K562 (cell line): ENCODE data around the gene UBE2E1. TPM values are rescaled to one million over a fixed set of nuclear protein-coding genes. Genes with fewer than 3 reads are reported as not detected.

Experiments used
- CBFB ChIP-seq: sonication (generic); formaldehyde crosslinking; IDR thresholded peaks from 2 replicates; pipeline ENCODE4 v1.4.0; 2020; ENCODE audit warnings: mild to moderate bottlenecking, missing genetic modification reagents
- ETV6 ChIP-seq, 3 experiments: fragments of 150-350 bp in 1 of 3; sonication (generic) in 1 of 3; formaldehyde crosslinking in 1 of 3; IDR thresholded peaks; 2 replicates each; pipeline versions ENCODE4 v1.6.1 to v1.8.0; 2014 to 2022; ENCODE audit warnings: borderline replicate concordance in 2 of 3, low read depth in 2 of 3, antibody characterized with exemption in 1 of 3, low read length in 1 of 3, mild to moderate bottlenecking in 1 of 3, missing genetic modification reagents in 1 of 3
- GTF2E2 ChIP-seq: fragments of 200-800 bp; sonication (Bioruptor generic); IDR thresholded peaks from 2 replicates; pipeline ENCODE4 v1.6.1; 2016; ENCODE audit warnings: missing genetic modification characterization, missing compliant biosample characterization
- LCOR ChIP-seq: sonication (generic); formaldehyde crosslinking; IDR thresholded peaks from 2 replicates; pipeline ENCODE4 v1.8.0; 2022; ENCODE audit warnings: mild to moderate bottlenecking, missing genetic modification reagents
- NFE2 ChIP-seq: IDR thresholded peaks from 2 replicates; pipeline ENCODE4 v1.6.1; 2014; ENCODE audit warnings: antibody characterized with exemption, low read depth
- SIN3A ChIP-seq, 2 experiments: fragments of 150-350 bp in 1 of 2; IDR thresholded peaks; 2 replicates each; pipeline ENCODE4 v1.6.1; 2011 to 2016; ENCODE audit warnings: borderline replicate concordance in 2 of 2, low read depth in 2 of 2, low read length in 2 of 2, mild to moderate bottlenecking in 2 of 2, moderate library complexity in 2 of 2; ENCODE audit not compliant: control insufficient read depth in 1 of 2
- TAF9B ChIP-seq: fragments of 450-650 bp; IDR thresholded peaks from 2 replicates; pipeline ENCODE4 v1.6.1; 2018; ENCODE audit warnings: mild to moderate bottlenecking; ENCODE audit not compliant: partially characterized antibody
- polyA plus RNA-seq, 8 experiments: library from polyadenylated mRNA; depleted of rRNA in 4 of 8; stranded (reverse) in 5 of 8; unstranded in 3 of 8; fragments of >200 nt; fragmentation: Nextera tagmentation in 2 of 8; fragmentation: Illumina TruSeq in 1 of 8; extraction: Ambion mirVana in 2 of 8; extraction: Trizol in 1 of 8; gene quantifications; 2 replicates each; pipeline versions ENCODE4 v1.2.1 to v1.2.3, GENCODE V29; 2011 to 2014; ENCODE audit warnings: inconsistent platforms in 1 of 8, missing spikeins in 1 of 8
- total RNA-seq, 7 experiments: library from RNA; depleted of rRNA in 6 of 7; stranded (reverse); fragments of >200 nt in 6 of 7; fragmentation: Illumina TruSeq in 2 of 7; extraction: Trizol in 2 of 7; gene quantifications; 2 replicates each; pipeline versions ENCODE4 v1.2.1 to v1.2.3, GENCODE V29; 2011 to 2021; ENCODE audit warnings: low replicate concordance in 1 of 7
- TF ChIP-seq, protein P1 (sequence below): fragments of 250-450 bp; sonication (Bioruptor Pico); IDR thresholded peaks from 2 replicates; pipeline ENCODE4 v1.8.0; 2022; ENCODE audit warnings: inconsistent platforms, mild to moderate bottlenecking, moderate library complexity, borderline replicate concordance
- TF ChIP-seq, protein P2 (sequence below), 2 experiments: fragments of 450-650 bp; IDR thresholded peaks; 2 replicates each; pipeline ENCODE4 v1.6.1; 2016; ENCODE audit warnings: mild to moderate bottlenecking in 2 of 2, borderline replicate concordance in 1 of 2, low read depth in 1 of 2, moderate library complexity in 1 of 2
- TF ChIP-seq, protein P3 (sequence below): fragments of 450-650 bp; conservative IDR thresholded peaks from 2 replicates; pipeline ENCODE4 v1.6.1; 2016; ENCODE audit warnings: missing genetic modification characterization, low read depth, mild to moderate bottlenecking, missing compliant biosample characterization, moderate library complexity
- TF ChIP-seq, protein P4 (sequence below), 2 experiments: fragments of 450-650 bp; IDR thresholded peaks; 2 replicates each; pipeline ENCODE4 v1.6.1; 2016

Gene UBE2E1
- total and polyA plus RNA-seq, 9 of the 15 experiments (the other 6 are each of a cell fraction or from before 2014, with no cell fraction given): 54.4 to 294 (median 165) TPM

DNA sequence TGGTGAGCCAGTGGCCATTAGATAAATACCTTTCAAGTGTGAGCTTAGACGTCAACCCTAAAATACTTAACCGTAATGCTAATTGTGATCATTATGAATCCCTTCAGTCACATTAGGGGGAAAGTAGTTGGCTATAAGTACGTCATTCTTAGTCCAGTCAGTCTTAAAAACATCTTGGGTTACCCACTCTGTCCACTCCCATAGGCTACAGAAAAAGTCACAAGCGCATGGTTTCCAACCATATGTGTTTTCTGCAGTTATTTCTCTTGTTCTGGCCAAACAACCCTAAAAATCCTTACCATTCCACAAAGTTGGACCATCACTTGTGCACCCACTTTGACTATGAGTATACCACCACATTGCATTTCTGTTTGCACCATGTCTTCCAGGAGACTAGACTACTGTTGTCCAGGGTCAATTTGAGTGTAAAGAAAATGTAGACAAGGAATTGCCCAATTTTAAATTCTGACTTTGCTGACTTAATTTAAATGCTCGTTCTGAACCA, 114.4 kb downstream of the UBE2E1 start (continued):
- TF ChIP-seq, protein P1, sequence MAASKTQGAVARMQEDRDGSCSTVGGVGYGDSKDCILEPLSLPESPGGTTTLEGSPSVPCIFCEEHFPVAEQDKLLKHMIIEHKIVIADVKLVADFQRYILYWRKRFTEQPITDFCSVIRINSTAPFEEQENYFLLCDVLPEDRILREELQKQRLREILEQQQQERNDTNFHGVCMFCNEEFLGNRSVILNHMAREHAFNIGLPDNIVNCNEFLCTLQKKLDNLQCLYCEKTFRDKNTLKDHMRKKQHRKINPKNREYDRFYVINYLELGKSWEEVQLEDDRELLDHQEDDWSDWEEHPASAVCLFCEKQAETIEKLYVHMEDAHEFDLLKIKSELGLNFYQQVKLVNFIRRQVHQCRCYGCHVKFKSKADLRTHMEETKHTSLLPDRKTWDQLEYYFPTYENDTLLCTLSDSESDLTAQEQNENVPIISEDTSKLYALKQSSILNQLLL: no peak
- TF ChIP-seq, protein P2, sequence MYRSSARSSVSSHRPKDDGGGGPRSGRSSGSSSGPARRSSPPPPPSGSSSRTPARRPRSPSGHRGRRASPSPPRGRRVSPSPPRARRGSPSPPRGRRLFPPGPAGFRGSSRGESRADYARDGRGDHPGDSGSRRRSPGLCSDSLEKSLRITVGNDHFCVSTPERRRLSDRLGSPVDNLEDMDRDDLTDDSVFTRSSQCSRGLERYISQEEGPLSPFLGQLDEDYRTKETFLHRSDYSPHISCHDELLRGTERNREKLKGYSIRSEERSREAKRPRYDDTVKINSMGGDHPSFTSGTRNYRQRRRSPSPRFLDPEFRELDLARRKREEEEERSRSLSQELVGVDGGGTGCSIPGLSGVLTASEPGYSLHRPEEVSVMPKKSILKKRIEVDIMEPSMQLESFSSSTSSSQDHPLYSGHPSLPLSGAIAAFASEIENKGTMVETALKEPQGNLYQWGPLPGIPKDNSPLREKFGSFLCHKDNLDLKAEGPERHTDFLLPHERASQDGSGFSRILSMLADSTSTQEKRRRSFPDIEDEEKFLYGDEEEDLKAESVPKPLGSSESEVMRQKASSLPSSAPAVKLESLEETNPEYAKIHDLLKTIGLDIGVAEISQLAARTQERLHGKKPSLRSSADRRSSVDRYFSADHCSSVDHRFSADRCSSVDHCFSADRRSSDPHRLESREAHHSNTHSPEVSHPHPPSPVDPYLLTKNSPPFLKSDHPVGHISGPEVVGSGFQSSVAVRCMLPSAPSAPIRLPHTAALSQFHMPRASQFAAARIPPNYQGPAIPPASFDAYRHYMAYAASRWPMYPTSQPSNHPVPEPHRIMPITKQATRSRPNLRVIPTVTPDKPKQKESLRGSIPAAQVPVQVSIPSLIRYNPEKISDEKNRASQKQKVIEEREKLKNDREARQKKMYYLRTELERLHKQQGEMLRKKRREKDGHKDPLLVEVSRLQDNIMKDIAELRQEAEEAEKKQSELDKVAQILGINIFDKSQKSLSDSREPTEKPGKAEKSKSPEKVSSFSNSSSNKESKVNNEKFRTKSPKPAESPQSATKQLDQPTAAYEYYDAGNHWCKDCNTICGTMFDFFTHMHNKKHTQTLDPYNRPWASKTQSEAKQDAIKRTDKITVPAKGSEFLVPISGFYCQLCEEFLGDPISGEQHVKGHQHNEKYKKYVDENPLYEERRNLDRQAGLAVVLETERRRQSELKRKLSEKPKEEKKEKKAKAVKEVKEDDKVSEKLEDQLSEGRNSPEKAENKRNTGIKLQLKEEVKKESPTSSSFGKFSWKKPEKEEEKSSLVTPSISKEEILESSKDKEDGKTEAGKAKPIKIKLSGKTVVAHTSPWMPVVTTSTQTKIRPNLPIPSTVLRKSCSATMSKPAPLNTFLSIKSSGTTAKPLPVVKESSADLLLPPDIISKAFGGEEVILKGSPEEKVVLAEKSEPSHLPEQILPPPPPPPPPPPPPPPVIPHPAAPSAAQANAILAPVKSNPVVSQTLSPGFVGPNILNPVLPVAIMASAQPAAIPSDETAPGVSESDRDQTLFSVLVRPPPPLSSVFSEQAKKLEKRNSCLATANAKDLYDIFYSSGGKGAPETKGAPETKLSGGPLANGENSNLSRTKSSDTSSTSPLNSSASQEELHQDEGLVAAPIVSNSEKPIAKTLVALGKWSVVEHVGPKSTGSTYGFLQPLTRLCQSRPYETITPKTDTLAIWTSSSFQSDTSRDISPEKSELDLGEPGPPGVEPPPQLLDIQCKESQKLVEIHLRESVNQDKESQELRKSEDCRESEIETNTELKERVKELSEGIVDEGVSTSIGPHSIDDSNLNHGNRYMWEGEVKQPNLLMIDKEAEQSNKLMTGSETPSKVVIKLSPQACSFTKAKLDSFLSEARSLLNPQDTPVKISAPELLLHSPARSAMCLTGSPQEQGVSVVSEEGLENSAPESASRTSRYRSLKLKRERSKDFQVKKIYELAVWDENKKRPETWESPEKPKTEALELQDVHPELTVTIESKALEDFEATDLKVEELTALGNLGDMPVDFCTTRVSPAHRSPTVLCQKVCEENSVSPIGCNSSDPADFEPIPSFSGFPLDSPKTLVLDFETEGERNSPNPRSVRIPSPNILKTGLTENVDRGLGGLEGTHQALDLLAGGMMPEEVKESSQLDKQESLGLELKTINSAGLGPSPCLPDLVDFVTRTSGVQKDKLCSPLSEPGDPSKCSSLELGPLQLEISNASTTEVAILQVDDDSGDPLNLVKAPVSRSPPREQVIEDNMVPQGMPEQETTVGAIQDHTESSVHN (IDR thresholded peaks at IDR 0.05; ENCODE audit: borderline replicate concordance in 1 of 2, low read depth in 1 of 2): no peak
- TF ChIP-seq CBFB: no peak
- TF ChIP-seq ETV6 (IDR thresholded peaks at IDR 0.05; ENCODE audit: borderline replicate concordance in 1 of 2, low read depth in 2 of 2, low read length in 1 of 2): no peak
- TF ChIP-seq ETV6 (CRISPR knock-in tag; IDR thresholded peaks at IDR 0.05; ENCODE audit: borderline replicate concordance): no peak
- no peak for TF ChIP-seq SIN3A (IDR thresholded peaks at IDR 0.05; ENCODE audit: borderline replicate concordance in 2 of 2, control insufficient read depth in 1 of 2, low read depth in 2 of 2, low read length in 2 of 2)
- no peak for TF ChIP-seq NFE2
- TF ChIP-seq, protein P3, sequence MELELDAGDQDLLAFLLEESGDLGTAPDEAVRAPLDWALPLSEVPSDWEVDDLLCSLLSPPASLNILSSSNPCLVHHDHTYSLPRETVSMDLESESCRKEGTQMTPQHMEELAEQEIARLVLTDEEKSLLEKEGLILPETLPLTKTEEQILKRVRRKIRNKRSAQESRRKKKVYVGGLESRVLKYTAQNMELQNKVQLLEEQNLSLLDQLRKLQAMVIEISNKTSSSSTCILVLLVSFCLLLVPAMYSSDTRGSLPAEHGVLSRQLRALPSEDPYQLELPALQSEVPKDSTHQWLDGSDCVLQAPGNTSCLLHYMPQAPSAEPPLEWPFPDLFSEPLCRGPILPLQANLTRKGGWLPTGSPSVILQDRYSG: no peak
- TF ChIP-seq GTF2E2: no peak
- TF ChIP-seq, protein P4, sequence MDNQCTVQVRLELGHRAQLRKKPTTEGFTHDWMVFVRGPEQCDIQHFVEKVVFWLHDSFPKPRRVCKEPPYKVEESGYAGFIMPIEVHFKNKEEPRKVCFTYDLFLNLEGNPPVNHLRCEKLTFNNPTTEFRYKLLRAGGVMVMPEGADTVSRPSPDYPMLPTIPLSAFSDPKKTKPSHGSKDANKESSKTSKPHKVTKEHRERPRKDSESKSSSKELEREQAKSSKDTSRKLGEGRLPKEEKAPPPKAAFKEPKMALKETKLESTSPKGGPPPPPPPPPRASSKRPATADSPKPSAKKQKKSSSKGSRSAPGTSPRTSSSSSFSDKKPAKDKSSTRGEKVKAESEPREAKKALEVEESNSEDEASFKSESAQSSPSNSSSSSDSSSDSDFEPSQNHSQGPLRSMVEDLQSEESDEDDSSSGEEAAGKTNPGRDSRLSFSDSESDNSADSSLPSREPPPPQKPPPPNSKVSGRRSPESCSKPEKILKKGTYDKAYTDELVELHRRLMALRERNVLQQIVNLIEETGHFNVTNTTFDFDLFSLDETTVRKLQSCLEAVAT (IDR thresholded peaks at IDR 0.05): no peak
- no peak for TF ChIP-seq LCOR (CRISPR knock-in tag)
- no peak for TF ChIP-seq TAF9B
